Measurements from ENCODE around the gene JUND. TPM values are rescaled to one million over a fixed set of nuclear protein-coding genes. Genes with fewer than 3 reads are reported as not detected.

Gene JUND
- total and polyA plus RNA-seq, 2 experiments from 2014 or later: 40.0 to 181 TPM

GRCh38 chr19:18259893-18260292 is 21.5 kb downstream of the JUND start (continued):
- TF ChIP-seq ZNF462 (CRISPR knock-in tag; IDR thresholded peaks at IDR 0.05): no peak

GRCh38 chr19:18257503-18258470 is 23.6 kb downstream of the JUND start:
- no peaks in the 10 kb centered on the region for H4K20me1 ChIP-seq (replicated peaks; ENCODE audit: insufficient read depth)
- H3K9me2 ChIP-seq (ENCODE audit: insufficient read depth): peaks cover 6% of the 10 kb centered on the region; the same call in 1 of the 2 replicates
- H3K79me2 ChIP-seq (replicated peaks; ENCODE audit: insufficient read depth): no peaks in the 10 kb centered on the region
- no peak overlapping the region for H3K4me3 Mint-ChIP-seq
- peaks cover 7% of the 10 kb centered on the region for H3F3A ChIP-seq (replicated peaks; ENCODE audit: low read depth)
- H3K27ac Mint-ChIP-seq: no peak overlapping the region
- H3K27me3 ChIP-seq (ENCODE audit: insufficient read depth): no peaks in the 10 kb centered on the region
- no peaks in the 10 kb centered on the region; the same call in 2 of the 3 replicates for H3K36me3 Mint-ChIP-seq (ENCODE audit: low read depth)
- H3K27me3 Mint-ChIP-seq (ENCODE audit: insufficient read depth, low read depth, poor library complexity): peaks cover 15% of the 10 kb centered on the region
- H3K9me3 Mint-ChIP-seq: peaks cover 9% of the 10 kb centered on the region; the same call in 1 of the 3 replicates
- no peak overlapping the region for H3K4me2 ChIP-seq
- H3K27ac ChIP-seq (ENCODE audit: low read depth): no peak overlapping the region
- no peak overlapping the region for H3K4me3 ChIP-seq
- DNase-seq (ENCODE audit: low spot score): no peak
- no peak for ATAC-seq
- H2AFZ ChIP-seq: no peak overlapping the region
- peaks cover 8% of the 10 kb centered on the region for H3K4me1 Mint-ChIP-seq
- no peaks in the 10 kb centered on the region for H3K36me3 ChIP-seq (ENCODE audit: insufficient read depth)
- H3K4me1 ChIP-seq (ENCODE audit: insufficient read depth): peaks cover 12% of the 10 kb centered on the region; the same call in 1 of the 2 replicates
- TF ChIP-seq ZNF462 (CRISPR knock-in tag; IDR thresholded peaks at IDR 0.05) (no peak), STAT1 (IDR thresholded peaks at IDR 0.05; ENCODE audit: unreplicated experiment) (no peak), JUNB (IDR thresholded peaks at IDR 0.05; ENCODE audit: unreplicated experiment) (no peak), POLR2AphosphoS5 (IDR thresholded peaks at IDR 0.05; ENCODE audit: low read depth) (no peak), EZH2 (IDR thresholded peaks at IDR 0.05; ENCODE audit: low read depth, unreplicated experiment) (no peak), NANOG (IDR thresholded peaks at IDR 0.05; ENCODE audit: borderline replicate concordance) (no peak)
